ENCODE data around the gene RAD23A.

GRCh38 chr19:12896460-12896859, 49.2 kb upstream of the RAD23A start:
- TF ChIP-seq RNF2 (IDR thresholded peaks at IDR 0.05; ENCODE audit: borderline replicate concordance, low read depth), result no peak
- TF ChIP-seq CTCF (IDR thresholded peaks at IDR 0.05), result no peak
- TF ChIP-seq POLR2A (IDR thresholded peaks at IDR 0.05; ENCODE audit: low read length), result no peak
- TF ChIP-seq ESRRA (IDR thresholded peaks at IDR 0.05; ENCODE audit: borderline replicate concordance, low read length), result no peak
- no peak for TF ChIP-seq CHD2 (IDR thresholded peaks at IDR 0.05; ENCODE audit: low read length, partially characterized antibody)
- no peak for TF ChIP-seq HDAC2 (IDR thresholded peaks at IDR 0.05)
- no peak for TF ChIP-seq SMC3 (IDR thresholded peaks at IDR 0.05)
- no peak for TF ChIP-seq RFX5 (IDR thresholded peaks at IDR 0.05)
- no peak for TF ChIP-seq MAX (IDR thresholded peaks at IDR 0.05)
- TF ChIP-seq FOSL2 (IDR thresholded peaks at IDR 0.05), result no peak
- no peak for TF ChIP-seq FOSL2 (CRISPR knock-in tag; IDR thresholded peaks at IDR 0.05)
- no peak for TF ChIP-seq JUNB (IDR thresholded peaks at IDR 0.05)
- no peak for TF ChIP-seq NR3C1 (IDR thresholded peaks at IDR 0.05)
- TF ChIP-seq ELK1 (IDR thresholded peaks at IDR 0.05; ENCODE audit: low read depth, low read length), result no peak

All from A549 (cell line).